ENCODE measurements around the gene SSNA1. TPM values are rescaled to one million over a fixed set of nuclear protein-coding genes. Genes with fewer than 3 reads are reported as not detected.

Gene SSNA1
- polyA plus RNA-seq, 2 donors, result 104 TPM

DNA sequence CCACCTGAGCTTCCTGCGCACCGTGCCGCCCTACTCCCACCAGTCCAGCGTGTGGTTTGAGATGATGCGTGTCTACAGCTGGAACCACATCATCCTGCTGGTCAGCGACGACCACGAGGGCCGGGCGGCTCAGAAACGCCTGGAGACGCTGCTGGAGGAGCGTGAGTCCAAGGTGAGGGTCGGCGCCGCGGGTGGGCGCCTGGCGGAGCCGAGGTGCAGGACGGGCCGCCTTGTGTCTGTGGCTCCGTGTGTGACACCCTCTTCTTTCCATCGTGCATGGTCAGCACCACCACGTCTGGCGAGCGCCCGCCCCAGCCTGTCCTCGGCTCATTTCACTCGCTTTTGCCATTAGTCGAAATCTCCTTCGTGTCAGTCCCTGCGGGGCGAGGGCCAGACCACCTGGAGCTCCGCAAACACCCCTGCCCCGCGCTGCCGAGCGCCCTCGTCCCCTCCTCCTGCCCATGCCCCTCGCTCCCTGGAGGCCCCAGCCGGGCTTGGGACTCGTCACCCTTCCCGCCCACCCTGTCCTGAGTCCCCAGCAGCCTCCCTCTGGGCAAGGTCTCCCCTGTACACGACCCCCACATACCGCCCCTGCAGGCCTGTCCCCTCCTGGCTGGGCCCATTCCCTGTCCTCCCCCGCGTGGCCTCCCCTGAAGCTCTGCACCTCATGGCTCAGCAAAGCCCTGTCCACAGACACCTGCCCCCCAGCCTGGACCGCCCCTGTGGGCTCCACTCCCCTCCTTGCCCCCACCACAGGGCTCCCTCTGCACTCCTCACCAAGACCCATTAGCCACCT, 42.5 kb upstream of the SSNA1 start:
- H3K36me3 ChIP-seq (ENCODE audit: control insufficient read depth in 2 of 2, insufficient read depth in 2 of 2, low read length in 1 of 2), result no peaks in the 10 kb centered on the region
- peaks cover 0 to 5% of the 10 kb centered on the region in 2 donors for H3K4me1 ChIP-seq (ENCODE audit: control insufficient read depth in 2 of 2, insufficient read depth in 2 of 2, low read length in 1 of 2)
- H3K27me3 ChIP-seq (ENCODE audit: control insufficient read depth in 1 of 2, insufficient read depth in 2 of 2, low read length in 2 of 2), result peaks cover 0 to 2% of the 10 kb centered on the region in 2 donors
- no peak overlapping the region for H3K4me3 ChIP-seq (ENCODE audit: low read depth in 1 of 2, low read length in 2 of 2)
- 48 to 51% methylated on average over 40 to 49 of the region's 49 CpGs for WGBS, 2 donors
- H3K9me3 ChIP-seq (ENCODE audit: control insufficient read depth in 2 of 2, insufficient read depth in 1 of 2, low read depth in 1 of 2, low read length in 1 of 2), result peaks cover 0 to 3% of the 10 kb centered on the region in 2 donors
- H3K27ac ChIP-seq (ENCODE audit: low read depth in 2 of 2, low read length in 1 of 2), result no peak overlapping the region

DNA sequence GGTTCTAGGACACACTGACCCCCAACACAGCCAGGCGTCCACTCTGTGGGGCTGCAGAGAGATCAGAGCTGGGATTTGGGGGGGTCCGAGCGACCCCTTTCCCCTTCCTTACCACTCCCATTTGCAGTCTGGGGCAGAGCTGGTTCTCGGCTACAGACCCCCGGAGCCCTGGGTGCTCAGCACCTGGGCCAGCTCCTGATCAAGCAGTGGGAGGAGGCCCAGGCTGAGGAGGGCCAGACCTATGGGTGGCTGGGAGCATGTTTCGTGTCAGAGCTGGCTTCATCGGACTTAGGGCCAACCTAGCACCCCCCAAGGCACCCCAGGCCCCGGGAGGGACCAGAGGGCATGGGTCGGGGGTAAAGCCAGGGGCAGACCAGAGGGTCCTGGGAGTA, 42.0 kb upstream of the SSNA1 start:
- Histone ChIP-seq H3K9me3 (ENCODE audit: control insufficient read depth in 2 of 2, insufficient read depth in 1 of 2, low read depth in 1 of 2, low read length in 1 of 2) (peaks cover 0 to 3% of the 10 kb centered on the region in 2 donors), H3K27me3 (ENCODE audit: control insufficient read depth in 1 of 2, insufficient read depth in 2 of 2, low read length in 2 of 2) (peaks cover 0 to 2% of the 10 kb centered on the region in 2 donors), H3K27ac (ENCODE audit: low read depth in 2 of 2, low read length in 1 of 2) (no peak overlapping the region), H3K4me3 (ENCODE audit: low read depth in 1 of 2, low read length in 2 of 2) (no peak overlapping the region), H3K4me1 (ENCODE audit: control insufficient read depth in 2 of 2, insufficient read depth in 2 of 2, low read length in 1 of 2) (peaks cover 0 to 5% of the 10 kb centered on the region in 2 donors), H3K36me3 (ENCODE audit: control insufficient read depth in 2 of 2, insufficient read depth in 2 of 2, low read length in 1 of 2) (no peaks in the 10 kb centered on the region)
- WGBS, 2 donors, result 63% methylated on average over 6 to 9 of the region's 9 CpGs

GRCh38 chr9:137147091-137147792, 41.2 kb upstream of the SSNA1 start:
- 77 to 81% methylated on average over 26 of the region's 26 CpGs for WGBS, 2 donors
- H3K9me3 ChIP-seq (ENCODE audit: control insufficient read depth in 2 of 2, insufficient read depth in 1 of 2, low read depth in 1 of 2, low read length in 1 of 2), result peaks cover 0 to 3% of the 10 kb centered on the region in 2 donors
- peaks cover 0 to 5% of the 10 kb centered on the region in 2 donors for H3K4me1 ChIP-seq (ENCODE audit: control insufficient read depth in 2 of 2, insufficient read depth in 2 of 2, low read length in 1 of 2)
- no peak overlapping the region for H3K4me3 ChIP-seq (ENCODE audit: low read depth in 1 of 2, low read length in 2 of 2)
- no peaks in the 10 kb centered on the region for H3K36me3 ChIP-seq (ENCODE audit: control insufficient read depth in 2 of 2, insufficient read depth in 2 of 2, low read length in 1 of 2)
- H3K27ac ChIP-seq (ENCODE audit: low read depth in 2 of 2, low read length in 1 of 2), result no peak overlapping the region
- H3K27me3 ChIP-seq (ENCODE audit: control insufficient read depth in 1 of 2, insufficient read depth in 2 of 2, low read length in 2 of 2), result peaks cover 0 to 2% of the 10 kb centered on the region in 2 donors

- H3K27me3 ChIP-seq (ENCODE audit: control insufficient read depth in 1 of 2, insufficient read depth in 2 of 2, low read length in 2 of 2), result peaks cover 0 to 2% of the 10 kb centered on the region in 2 donors
- peaks cover 0 to 5% of the 10 kb centered on the region in 2 donors for H3K4me1 ChIP-seq (ENCODE audit: control insufficient read depth in 2 of 2, insufficient read depth in 2 of 2, low read length in 1 of 2)
- no peak overlapping the region for H3K27ac ChIP-seq (ENCODE audit: low read depth in 2 of 2, low read length in 1 of 2)
- H3K36me3 ChIP-seq (ENCODE audit: control insufficient read depth in 2 of 2, insufficient read depth in 2 of 2, low read length in 1 of 2), result no peaks in the 10 kb centered on the region
- peaks cover 0 to 3% of the 10 kb centered on the region in 2 donors for H3K9me3 ChIP-seq (ENCODE audit: control insufficient read depth in 2 of 2, insufficient read depth in 1 of 2, low read depth in 1 of 2, low read length in 1 of 2)
- H3K4me3 ChIP-seq (ENCODE audit: low read depth in 1 of 2, low read length in 2 of 2), result no peak overlapping the region
- 25 to 31% methylated on average over 22 to 24 of the region's 24 CpGs for WGBS, 2 donors
Measured at GRCh38 chr9:137147793-137148160, 40.7 kb upstream of the SSNA1 start.

DNA sequence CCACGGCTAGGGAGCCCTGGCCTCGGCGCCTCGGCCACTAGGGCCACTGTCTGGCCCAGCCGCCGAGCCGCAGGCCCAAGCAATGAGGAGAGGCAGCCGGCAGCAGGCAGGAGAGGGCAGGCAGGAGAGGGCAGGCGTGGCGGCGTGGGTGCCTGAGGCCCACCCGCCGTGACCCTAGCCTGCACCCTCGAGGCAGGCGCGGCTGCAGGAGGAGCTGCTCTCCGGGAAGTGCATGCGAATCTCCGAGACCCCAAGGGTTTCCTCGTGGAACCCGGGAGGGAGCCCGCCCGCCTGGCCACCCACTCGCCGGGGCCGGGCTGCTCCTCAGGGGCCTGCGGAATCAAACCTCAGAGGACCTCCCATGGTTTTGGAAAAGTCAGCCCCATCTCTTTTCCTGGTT, 40.2 kb upstream of the SSNA1 start:
- 67 to 72% methylated on average over 25 to 27 of the region's 27 CpGs for WGBS, 2 donors
- H3K27ac ChIP-seq (ENCODE audit: low read depth in 2 of 2, low read length in 1 of 2), result no peak overlapping the region
- no peak overlapping the region for H3K4me3 ChIP-seq (ENCODE audit: low read depth in 1 of 2, low read length in 2 of 2)
- no peaks in the 10 kb centered on the region for H3K36me3 ChIP-seq (ENCODE audit: control insufficient read depth in 2 of 2, insufficient read depth in 2 of 2, low read length in 1 of 2)
- H3K4me1 ChIP-seq (ENCODE audit: control insufficient read depth in 2 of 2, insufficient read depth in 2 of 2, low read length in 1 of 2), result peaks cover 0 to 5% of the 10 kb centered on the region in 2 donors
- peaks cover 0 to 3% of the 10 kb centered on the region in 2 donors for H3K9me3 ChIP-seq (ENCODE audit: control insufficient read depth in 2 of 2, insufficient read depth in 1 of 2, low read depth in 1 of 2, low read length in 1 of 2)
- H3K27me3 ChIP-seq (ENCODE audit: control insufficient read depth in 1 of 2, insufficient read depth in 2 of 2, low read length in 2 of 2), result peaks cover 0 to 2% of the 10 kb centered on the region in 2 donors

DNA sequence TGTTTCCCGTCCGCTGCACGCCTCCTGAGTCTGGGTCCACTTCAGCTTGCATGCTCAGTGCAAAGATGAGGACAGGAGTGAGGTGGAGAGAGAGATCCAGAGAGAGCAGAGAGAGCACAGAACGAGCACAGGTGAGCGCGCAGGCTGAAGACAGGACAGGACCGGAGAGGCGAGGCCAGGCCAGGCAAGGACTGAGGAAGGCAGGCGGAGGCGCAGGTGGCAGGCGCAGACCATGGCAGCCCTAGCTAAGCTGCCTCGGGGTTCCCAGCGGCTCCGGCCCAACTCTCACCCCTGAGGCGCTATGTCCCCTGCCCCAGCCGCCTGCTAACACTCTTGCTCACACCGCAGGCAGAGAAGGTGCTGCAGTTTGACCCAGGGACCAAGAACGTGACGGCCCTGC, 39.8 kb upstream of the SSNA1 start:
- Histone ChIP-seq H3K27ac (ENCODE audit: low read depth in 2 of 2, low read length in 1 of 2) (no peak overlapping the region), H3K4me1 (ENCODE audit: control insufficient read depth in 2 of 2, insufficient read depth in 2 of 2, low read length in 1 of 2) (peaks cover 0 to 5% of the 10 kb centered on the region in 2 donors), H3K27me3 (ENCODE audit: control insufficient read depth in 1 of 2, insufficient read depth in 2 of 2, low read length in 2 of 2) (peaks cover 0 to 2% of the 10 kb centered on the region in 2 donors), H3K4me3 (ENCODE audit: low read depth in 1 of 2, low read length in 2 of 2) (no peak overlapping the region), H3K9me3 (ENCODE audit: control insufficient read depth in 2 of 2, insufficient read depth in 1 of 2, low read depth in 1 of 2, low read length in 1 of 2) (peaks cover 0 to 6% of the 10 kb centered on the region in 2 donors), H3K36me3 (ENCODE audit: control insufficient read depth in 2 of 2, insufficient read depth in 2 of 2, low read length in 1 of 2) (no peaks in the 10 kb centered on the region)
- WGBS, 2 donors, result 83 to 89% methylated on average over 15 to 19 of the region's 19 CpGs

DNA sequence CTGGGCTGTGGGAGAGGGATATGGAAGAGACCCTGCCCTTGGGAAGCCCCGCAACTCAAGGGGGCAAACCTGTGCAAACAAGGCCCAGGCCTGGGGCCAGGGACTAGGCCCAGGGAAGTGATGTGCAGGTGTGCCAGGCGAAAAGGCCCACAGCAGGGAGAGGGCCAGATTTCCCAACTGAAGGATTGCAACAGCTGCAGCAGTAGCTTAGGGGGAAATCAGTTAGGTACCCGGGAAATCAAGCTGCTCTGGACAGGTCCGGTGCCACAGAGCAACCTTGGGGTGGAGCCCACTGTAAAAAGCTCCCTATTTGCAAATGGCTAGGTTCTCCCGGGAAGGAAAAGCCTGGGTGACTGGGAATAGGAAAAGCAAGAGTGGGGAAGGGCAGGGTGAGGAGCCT, 39.1 kb upstream of the SSNA1 start:
- H3K4me1 ChIP-seq (ENCODE audit: control insufficient read depth in 2 of 2, insufficient read depth in 2 of 2, low read length in 1 of 2), result peaks cover 0 to 5% of the 10 kb centered on the region in 2 donors
- H3K27me3 ChIP-seq (ENCODE audit: control insufficient read depth in 1 of 2, insufficient read depth in 2 of 2, low read length in 2 of 2), result peaks cover 0 to 2% of the 10 kb centered on the region in 2 donors
- no peaks in the 10 kb centered on the region for H3K36me3 ChIP-seq (ENCODE audit: control insufficient read depth in 2 of 2, insufficient read depth in 2 of 2, low read length in 1 of 2)
- no peak overlapping the region for H3K4me3 ChIP-seq (ENCODE audit: low read depth in 1 of 2, low read length in 2 of 2)
- 73 to 80% methylated on average over 5 of the region's 5 CpGs for WGBS, 2 donors
- H3K9me3 ChIP-seq (ENCODE audit: control insufficient read depth in 2 of 2, insufficient read depth in 1 of 2, low read depth in 1 of 2, low read length in 1 of 2), result peaks cover 0 to 6% of the 10 kb centered on the region in 2 donors
- H3K27ac ChIP-seq (ENCODE audit: low read depth in 2 of 2, low read length in 1 of 2), result no peak overlapping the region

DNA sequence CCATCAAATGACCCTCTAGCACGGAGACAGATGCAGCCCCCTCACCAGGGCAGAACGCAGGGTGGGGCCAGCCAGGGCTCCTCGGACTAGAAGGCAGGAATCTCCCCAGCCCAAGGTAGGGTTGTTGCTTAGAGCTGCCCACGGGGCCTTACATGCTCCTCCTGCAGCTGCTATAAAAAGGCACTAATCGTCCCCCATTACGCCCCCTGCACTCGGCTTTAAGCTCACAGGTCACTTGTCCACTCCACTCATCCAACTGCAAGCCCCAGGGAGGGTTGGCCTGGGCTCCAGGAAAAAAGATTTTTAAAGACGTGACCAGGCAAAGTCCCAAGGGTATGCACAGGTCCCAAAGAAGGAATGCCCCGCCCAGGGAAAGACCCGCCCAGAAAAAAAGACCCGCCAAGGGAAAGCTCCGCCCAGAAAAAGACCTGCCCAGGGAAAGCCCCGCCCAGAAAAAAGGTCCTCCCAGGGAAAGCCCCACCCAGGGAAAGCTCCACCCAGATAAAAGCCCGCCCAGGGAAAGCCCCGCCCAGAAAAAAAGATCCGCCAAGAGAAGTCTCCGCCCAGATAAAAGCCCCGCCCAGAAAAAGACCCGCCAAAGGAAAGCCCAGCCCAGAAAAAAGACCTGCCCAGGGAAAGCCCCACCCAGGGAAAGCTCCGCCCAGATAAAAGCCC, 38.4 kb upstream of the SSNA1 start:
- Histone ChIP-seq H3K27ac (ENCODE audit: low read depth in 2 of 2, low read length in 1 of 2) (no peak overlapping the region), H3K4me1 (ENCODE audit: control insufficient read depth in 2 of 2, insufficient read depth in 2 of 2, low read length in 1 of 2) (peaks cover 0 to 5% of the 10 kb centered on the region in 2 donors), H3K36me3 (ENCODE audit: control insufficient read depth in 2 of 2, insufficient read depth in 2 of 2, low read length in 1 of 2) (no peaks in the 10 kb centered on the region), H3K4me3 (ENCODE audit: low read depth in 1 of 2, low read length in 2 of 2) (no peak overlapping the region), H3K9me3 (ENCODE audit: control insufficient read depth in 2 of 2, insufficient read depth in 1 of 2, low read depth in 1 of 2, low read length in 1 of 2) (peaks cover 0 to 6% of the 10 kb centered on the region in 2 donors), H3K27me3 (ENCODE audit: control insufficient read depth in 1 of 2, insufficient read depth in 2 of 2, low read length in 2 of 2) (peaks cover 0 to 2% of the 10 kb centered on the region in 2 donors)
- 51 to 57% methylated on average over 20 of the region's 20 CpGs for WGBS, 2 donors

- WGBS, 2 donors, result 23 to 36% methylated on average over 34 of the region's 34 CpGs
- Histone ChIP-seq H3K27ac (ENCODE audit: low read depth in 2 of 2, low read length in 1 of 2) (no peak overlapping the region), H3K9me3 (ENCODE audit: control insufficient read depth in 2 of 2, insufficient read depth in 1 of 2, low read depth in 1 of 2, low read length in 1 of 2) (peaks cover 0 to 6% of the 10 kb centered on the region in 2 donors), H3K4me1 (ENCODE audit: control insufficient read depth in 2 of 2, insufficient read depth in 2 of 2, low read length in 1 of 2) (peaks cover 0 to 5% of the 10 kb centered on the region in 2 donors), H3K36me3 (ENCODE audit: control insufficient read depth in 2 of 2, insufficient read depth in 2 of 2, low read length in 1 of 2) (no peaks in the 10 kb centered on the region), H3K4me3 (ENCODE audit: low read depth in 1 of 2, low read length in 2 of 2) (no peak overlapping the region), H3K27me3 (ENCODE audit: control insufficient read depth in 1 of 2, insufficient read depth in 2 of 2, low read length in 2 of 2) (peaks cover 0 to 4% of the 10 kb centered on the region in 2 donors)
Measured at GRCh38 chr9:137150617-137151457, 37.6 kb upstream of the SSNA1 start.

Data from esophagus (tissue), 2 donors.